ENCODE measurements around the gene PARP3.

- TF ChIP-seq POLR2A (IDR thresholded peaks at IDR 0.05) (no peak), POLR2AphosphoS5 (IDR thresholded peaks at IDR 0.05; ENCODE audit: insufficient read depth in 1 of 2, low read depth in 1 of 2) (no peak), CTCF (IDR thresholded peaks at IDR 0.05) (no peak)
These were observed 34.1 kb upstream of the PARP3 start for GRCh38 chr3:51908026-51908425.

Measured in vagina (tissue), 2 donors.